Endodermal cell (in vitro differentiated cells): ENCODE results near the gene IL26. TPM values are rescaled to one million over a fixed set of nuclear protein-coding genes. Genes with fewer than 3 reads are reported as not detected.

Source experiments
- DNase-seq: peaks from one replicate; pipeline ENCODE4 v3.0.0-alpha.2; 2017
- H3K27ac ChIP-seq: 2 replicates; pipeline ENCODE4 v1.5.1; 2013; ENCODE audit warnings: mild to moderate bottlenecking, low read depth, low read length, moderate library complexity
- H3K27me3 ChIP-seq: 2 replicates; pipeline ENCODE4 v1.6.1; 2013; ENCODE audit warnings: mild to moderate bottlenecking, low read length, moderate library complexity; ENCODE audit not compliant: insufficient read depth, control insufficient read depth, poor library complexity, severe bottlenecking
- H3K36me3 ChIP-seq: 2 replicates; pipeline ENCODE4 v1.7.0; 2013; ENCODE audit warnings: mild to moderate bottlenecking, low read length, moderate library complexity; ENCODE audit not compliant: control insufficient read depth, insufficient read depth
- H3K4me1 ChIP-seq: one replicate; pipeline ENCODE4 v1.7.0; 2013; ENCODE audit warnings: low read length; ENCODE audit not compliant: control insufficient read depth, insufficient read depth
- H3K4me3 ChIP-seq: 2 replicates; pipeline ENCODE4 v1.5.1; 2013; ENCODE audit warnings: mild to moderate bottlenecking, low read length, moderate library complexity
- H3K9ac ChIP-seq: 2 replicates; pipeline ENCODE4 v1.6.1; 2013; ENCODE audit warnings: mild to moderate bottlenecking, low read length, moderate library complexity; ENCODE audit not compliant: poor library complexity, severe bottlenecking; ENCODE audit errors: extremely low read depth
- H3K9me3 ChIP-seq: 2 replicates; pipeline ENCODE4 v1.6.1; 2013; ENCODE audit warnings: mild to moderate bottlenecking, low read length, moderate library complexity; ENCODE audit not compliant: control insufficient read depth
- H3K27ac Mint-ChIP-seq: 2 replicates; pipeline ENCODE4 v1.8.0; 2020; ENCODE audit warnings: mixed read lengths
- H3K27me3 Mint-ChIP-seq: 2 replicates; pipeline ENCODE4 v1.8.0; 2021; ENCODE audit warnings: mild to moderate bottlenecking, mixed read lengths; ENCODE audit not compliant: insufficient read depth
- H3K36me3 Mint-ChIP-seq: 2 replicates; pipeline ENCODE4 v1.8.0; 2020; ENCODE audit warnings: low read depth, mixed read lengths
- H3K4me1 Mint-ChIP-seq: 2 replicates; pipeline ENCODE4 v1.8.0; 2020; ENCODE audit warnings: mixed read lengths
- H3K4me3 Mint-ChIP-seq: 2 replicates; pipeline ENCODE4 v1.8.0; 2020; ENCODE audit warnings: mild to moderate bottlenecking, moderate library complexity, mixed read lengths
- H3K9me3 Mint-ChIP-seq: 2 replicates; pipeline ENCODE4 v1.8.0; 2020; ENCODE audit warnings: mild to moderate bottlenecking, mixed read lengths
- CTCF ChIP-seq: fragments of 200-600 bp; sonication (generic); conservative IDR thresholded peaks from 2 replicates; pipeline ENCODE4 v1.5.0; 2021; ENCODE audit warnings: antibody characterized with exemption, mild to moderate bottlenecking
- WGBS, 2 experiments: methylation state at CpG; one replicate each; pipeline versions ENCODE4 v1.1.5 to v1.1.7; 2013; ENCODE audit warnings: missing lambda C conversion rate in 2 of 2, mixed read lengths in 1 of 2; ENCODE audit not compliant: insufficient coverage in 1 of 2, insufficient read length in 1 of 2; 5-methylcytosine and 5-hydroxymethylcytosine counted together
- total RNA-seq, 2 donors: library from RNA; stranded (reverse); fragmentation: NEBNext Ultra II Directional in 1 of 2; extraction: Animal tissue kit (Norgen Biotek cat#: 25700) in 1 of 2; gene quantifications; 2 replicates in 1 of 2; 3 replicates in 1 of 2; pipeline ENCODE4 v1.2.1, GENCODE V29; 2021

Gene IL26
- total RNA-seq, 2 donors from 2014 or later, result not detected

GRCh38 chr12:68163560-68164081, 62.0 kb downstream of the IL26 start:
- H3K27ac ChIP-seq, result no peak overlapping the region
- no peak overlapping the region for H3K4me3 ChIP-seq
- H3K36me3 ChIP-seq, result no peaks in the 10 kb centered on the region
- TF ChIP-seq CTCF, result no peak
- no peak overlapping the region for H3K27ac Mint-ChIP-seq
- no peaks in the 10 kb centered on the region for H3K36me3 Mint-ChIP-seq
- H3K9ac ChIP-seq, result no peak overlapping the region
- DNase-seq, result no peak
- WGBS, 2 experiments, result 91 to 100% methylated on average over 4 of the region's 4 CpGs
- H3K9me3 Mint-ChIP-seq, result no peaks in the 10 kb centered on the region
- H3K4me1 ChIP-seq, result no peaks in the 10 kb centered on the region
- peaks cover 2% of the 10 kb centered on the region for H3K27me3 Mint-ChIP-seq
- no peak overlapping the region for H3K4me3 Mint-ChIP-seq
- H3K27me3 ChIP-seq, result no peaks in the 10 kb centered on the region
- H3K9me3 ChIP-seq, result no peaks in the 10 kb centered on the region
- H3K4me1 Mint-ChIP-seq, result peaks cover 2% of the 10 kb centered on the region

- Mint-ChIP-seq H3K36me3 (no peaks in the 10 kb centered on the region), H3K9me3 (no peaks in the 10 kb centered on the region), H3K4me1 (peaks cover 2% of the 10 kb centered on the region), H3K4me3 (no peak overlapping the region), H3K27me3 (peaks cover 2% of the 10 kb centered on the region), H3K27ac (no peak overlapping the region)
- H3K4me1 ChIP-seq, result no peaks in the 10 kb centered on the region
- no peak for DNase-seq
- 91% methylated on average over 2 of the region's 2 CpGs; no CpG with 5 or more reads in 1 of the 2 experiments for WGBS, 2 experiments
- no peaks in the 10 kb centered on the region for H3K27me3 ChIP-seq
- no peak overlapping the region for H3K4me3 ChIP-seq
- TF ChIP-seq CTCF, result no peak
- H3K9me3 ChIP-seq, result no peaks in the 10 kb centered on the region
- no peak overlapping the region for H3K27ac ChIP-seq
- H3K9ac ChIP-seq, result no peak overlapping the region
- H3K36me3 ChIP-seq, result no peaks in the 10 kb centered on the region
Measured at GRCh38 chr12:68162374-68162773, 63.2 kb downstream of the IL26 start.

GRCh38 chr12:68159681-68160304, 65.8 kb downstream of the IL26 start, which contains the start of gene IFNG:
IFNG (minus strand) TSS chr12:68159740; CDS start chr12:68159615, 125 bp downstream.
- Histone ChIP-seq H3K27ac (no peak within 1 kb of the TSS), H3K36me3 (no peaks in the 10 kb centered on the region), H3K27me3 (no peaks in the 10 kb centered on the region), H3K9ac (no peak within 1 kb of the TSS), H3K4me3 (no peak within 1 kb of the TSS), H3K9me3 (no peaks in the 10 kb centered on the region), H3K4me1 (peaks cover 2% of the 10 kb centered on the region)
- 90 to 92% methylated on average over 2 to 5 of the region's 5 CpGs for WGBS, 2 experiments
- Mint-ChIP-seq H3K27ac (no peak within 1 kb of the TSS), H3K36me3 (no peaks in the 10 kb centered on the region), H3K4me3 (no peak within 1 kb of the TSS), H3K27me3 (peaks cover 2% of the 10 kb centered on the region), H3K9me3 (no peaks in the 10 kb centered on the region), H3K4me1 (peaks cover 2% of the 10 kb centered on the region)
- TF ChIP-seq CTCF, result no peak
- no peak for DNase-seq
